G401 (cell line): ENCODE results near the gene ABHD4. TPM values are rescaled to one million over a fixed set of nuclear protein-coding genes. Genes with fewer than 3 reads are reported as not detected.
"Not testable (repeated sequence)": the region's sequence is repeated elsewhere in the genome, so short reads cannot be mapped to it uniquely, and the experiment has no call there.

Experiments
- DNase-seq: peaks from one replicate; pipeline ENCODE4 v3.0.0-alpha.2; 2015; ENCODE audit warnings: low spot score
- in situ Hi-C: cut with HindIII; loops from 2 replicates; pipeline ENCODE4 v1.10.0; 2016; ENCODE audit warnings: low sequenced_read_pairs, mixed read lengths
- total RNA-seq: library from RNA; depleted of rRNA; stranded (reverse); fragments of >200 nt; shearing (Covaris generic); gene quantifications from 2 replicates; pipeline ENCODE4 v1.2.3, GENCODE V29; 2014

The ABHD4 gene
- total RNA-seq, 1 experiment from 2014 or later, result 8.9 TPM

- in situ Hi-C loops, result no loop called here
- DNase-seq, result no peak
These were observed 15.1 kb downstream of the ABHD4 start for GRCh38 chr14:22613106-22613695.

- DNase-seq, result no peak
- in situ Hi-C loops, result no loop called here
These were observed 15.7 kb downstream of the ABHD4 start for GRCh38 chr14:22613736-22614239.

GRCh38 chr14:22614240-22614799 lies 16.2 kb downstream of the ABHD4 start:
- in situ Hi-C loops, result no loop called here
- DNase-seq, result peak; percentile 48

- DNase-seq, in situ Hi-C loops: not testable (repeated sequence)
These were observed 17.7 kb downstream of the ABHD4 start for GRCh38 chr14:22615765-22616164.

GRCh38 chr14:22622255-22622654 lies 24.2 kb downstream of the ABHD4 start:
- no peak for DNase-seq
- in situ Hi-C loops, result no loop called here

- DNase-seq, result no peak
- in situ Hi-C loops, result no loop called here
These were observed 24.9 kb downstream of the ABHD4 start for GRCh38 chr14:22623047-22623446.

- in situ Hi-C loops, result no loop called here
- DNase-seq, result no peak
These were observed 28.5 kb downstream of the ABHD4 start for GRCh38 chr14:22626590-22626989.

- in situ Hi-C loops, result no loop called here
- DNase-seq, result no peak
These were observed 29.6 kb downstream of the ABHD4 start for GRCh38 chr14:22627506-22628263.

GRCh38 chr14:22629361-22629760 lies 31.3 kb downstream of the ABHD4 start:
- DNase-seq, result no peak
- in situ Hi-C loops, result no loop called here

- in situ Hi-C loops, result no loop called here
- no peak for DNase-seq
These were observed 32.0 kb downstream of the ABHD4 start for GRCh38 chr14:22630066-22630465.

- no peak for DNase-seq
- in situ Hi-C loops, result no loop called here
These were observed 32.4 kb downstream of the ABHD4 start for GRCh38 chr14:22630486-22630885.

- DNase-seq, result no peak
- in situ Hi-C loops, result no loop called here
These were observed 36.3 kb downstream of the ABHD4 start for GRCh38 chr14:22634233-22634900.

- in situ Hi-C loops, DNase-seq: not testable (repeated sequence)
These were observed 37.9 kb downstream of the ABHD4 start for GRCh38 chr14:22635980-22636379.

- no peak for DNase-seq
- in situ Hi-C loops, result no loop called here
These were observed 42.1 kb downstream of the ABHD4 start for GRCh38 chr14:22640192-22640591.

GRCh38 chr14:22641846-22642245 lies 43.7 kb downstream of the ABHD4 start:
- DNase-seq, result no peak
- in situ Hi-C loops, result no loop called here

GRCh38 chr14:22644305-22644635 lies 46.2 kb downstream of the ABHD4 start, which contains the start of gene OR6J1:
Gene OR6J1, minus strand, starts transcription at chr14:22644352. Its CDS starts 9,541 bp downstream, at chr14:22634811.
- DNase-seq, result no peak
- in situ Hi-C loops, result no loop called here

GRCh38 chr14:22646570-22647254 lies 48.6 kb downstream of the ABHD4 start:
- in situ Hi-C loops, result no loop called here
- no peak for DNase-seq

GRCh38 chr14:22648506-22648905 lies 50.4 kb downstream of the ABHD4 start:
- no peak for DNase-seq
- in situ Hi-C loops, result no loop called here

- in situ Hi-C loops, result loop anchor here (5.0 kb wide), 1 partner anchor 63 kb away; the partner anchor contains the start of gene DAD1
These were observed 52.1 kb downstream of the ABHD4 start for GRCh38 chr14:22650046-22650739.

More at GRCh38 chr14:22650046-22650739, 52.1 kb downstream of the ABHD4 start:
- no peak for DNase-seq
